Measurements from ENCODE around the gene DDX53. TPM values are rescaled to one million over a fixed set of nuclear protein-coding genes. Genes with fewer than 3 reads are reported as not detected.

DDX53 gene
- polyA plus RNA-seq, 1 experiment, result not detected

- H3K27me3 ChIP-seq (ENCODE audit: control insufficient read depth, insufficient read depth, low read length), result no peaks in the 10 kb centered on the region
- ChIA-PET POLR2A (interaction anchor here (0.5 kb wide), 1 partner anchor 673 kb away, joined by 8 read pairs; no protein-coding TSS in a partner anchor), CTCF (no interaction called here)
- H3K27ac ChIP-seq (ENCODE audit: low read depth, low read length), result no peak overlapping the region
- DNase-seq (ENCODE audit: low read depth, low spot score), result no peak
- no peaks in the 10 kb centered on the region for H3K9me3 ChIP-seq (ENCODE audit: control insufficient read depth, insufficient read depth, low read length)
- H3K4me3 ChIP-seq (ENCODE audit: low read depth, low read length), result no peak overlapping the region
- TF ChIP-seq CTCF (IDR thresholded peaks at IDR 0.05; ENCODE audit: low read depth, low read length), result no peak
Observed at GRCh38 chrX:22959204-22959920, 40.4 kb upstream of the DDX53 start.

- CTCF ChIA-PET, result no interaction called here
- no peak overlapping the region for H3K4me3 ChIP-seq (ENCODE audit: low read depth, low read length)
- POLR2A ChIA-PET, result no interaction called here
- no peaks in the 10 kb centered on the region for H3K27me3 ChIP-seq (ENCODE audit: control insufficient read depth, insufficient read depth, low read length)
- H3K27ac ChIP-seq (ENCODE audit: low read depth, low read length), result no peak overlapping the region
- TF ChIP-seq CTCF (IDR thresholded peaks at IDR 0.05; ENCODE audit: low read depth, low read length), result no peak
- no peak for DNase-seq (ENCODE audit: low read depth, low spot score)
- no peaks in the 10 kb centered on the region for H3K9me3 ChIP-seq (ENCODE audit: control insufficient read depth, insufficient read depth, low read length)
Observed at GRCh38 chrX:22963196-22963595, 36.6 kb upstream of the DDX53 start.

- ChIA-PET CTCF (no interaction called here), POLR2A (no interaction called here)
- Histone ChIP-seq H3K9me3 (ENCODE audit: control insufficient read depth, insufficient read depth, low read length) (no peaks in the 10 kb centered on the region), H3K27me3 (ENCODE audit: control insufficient read depth, insufficient read depth, low read length) (no peaks in the 10 kb centered on the region), H3K27ac (ENCODE audit: low read depth, low read length) (no peak overlapping the region), H3K4me3 (ENCODE audit: low read depth, low read length) (no peak overlapping the region)
- no peak for DNase-seq (ENCODE audit: low read depth, low spot score)
- no peak for TF ChIP-seq CTCF (IDR thresholded peaks at IDR 0.05; ENCODE audit: low read depth, low read length)
Observed at GRCh38 chrX:22968494-22968893, 31.3 kb upstream of the DDX53 start.

GRCh38 chrX:22969411-22969810, 30.3 kb upstream of the DDX53 start:
- POLR2A ChIA-PET, result no interaction called here
- no peaks in the 10 kb centered on the region for H3K9me3 ChIP-seq (ENCODE audit: control insufficient read depth, insufficient read depth, low read length)
- H3K4me3 ChIP-seq (ENCODE audit: low read depth, low read length), result no peak overlapping the region
- no peak for DNase-seq (ENCODE audit: low read depth, low spot score)
- TF ChIP-seq CTCF (IDR thresholded peaks at IDR 0.05; ENCODE audit: low read depth, low read length), result no peak
- H3K27me3 ChIP-seq (ENCODE audit: control insufficient read depth, insufficient read depth, low read length), result no peaks in the 10 kb centered on the region
- CTCF ChIA-PET, result no interaction called here
- no peak overlapping the region for H3K27ac ChIP-seq (ENCODE audit: low read depth, low read length)

GRCh38 chrX:22970861-22971260, 28.9 kb upstream of the DDX53 start:
- no peaks in the 10 kb centered on the region for H3K9me3 ChIP-seq (ENCODE audit: control insufficient read depth, insufficient read depth, low read length)
- no peak for TF ChIP-seq CTCF (IDR thresholded peaks at IDR 0.05; ENCODE audit: low read depth, low read length)
- no peak overlapping the region for H3K4me3 ChIP-seq (ENCODE audit: low read depth, low read length)
- no peak overlapping the region for H3K27ac ChIP-seq (ENCODE audit: low read depth, low read length)
- DNase-seq (ENCODE audit: low read depth, low spot score), result no peak
- POLR2A ChIA-PET, result no interaction called here
- CTCF ChIA-PET, result interaction anchor here (0.6 kb wide), 1 partner anchor 225 kb away, joined by 3 read pairs; no protein-coding TSS in a partner anchor
- H3K27me3 ChIP-seq (ENCODE audit: control insufficient read depth, insufficient read depth, low read length), result no peaks in the 10 kb centered on the region

Data from AG04450 (cell line).